COLO829 (cell line): ENCODE results near the gene MAFG.
"Not testable (repeated sequence)": the region's sequence is repeated elsewhere in the genome, so short reads cannot be mapped to it uniquely, and the experiment has no call there.

Experiments used
- DNase-seq: peaks from one replicate; pipeline ENCODE4 v3.0.0; 2012; ENCODE audit warnings: low spot score

The MAFG gene

DNA sequence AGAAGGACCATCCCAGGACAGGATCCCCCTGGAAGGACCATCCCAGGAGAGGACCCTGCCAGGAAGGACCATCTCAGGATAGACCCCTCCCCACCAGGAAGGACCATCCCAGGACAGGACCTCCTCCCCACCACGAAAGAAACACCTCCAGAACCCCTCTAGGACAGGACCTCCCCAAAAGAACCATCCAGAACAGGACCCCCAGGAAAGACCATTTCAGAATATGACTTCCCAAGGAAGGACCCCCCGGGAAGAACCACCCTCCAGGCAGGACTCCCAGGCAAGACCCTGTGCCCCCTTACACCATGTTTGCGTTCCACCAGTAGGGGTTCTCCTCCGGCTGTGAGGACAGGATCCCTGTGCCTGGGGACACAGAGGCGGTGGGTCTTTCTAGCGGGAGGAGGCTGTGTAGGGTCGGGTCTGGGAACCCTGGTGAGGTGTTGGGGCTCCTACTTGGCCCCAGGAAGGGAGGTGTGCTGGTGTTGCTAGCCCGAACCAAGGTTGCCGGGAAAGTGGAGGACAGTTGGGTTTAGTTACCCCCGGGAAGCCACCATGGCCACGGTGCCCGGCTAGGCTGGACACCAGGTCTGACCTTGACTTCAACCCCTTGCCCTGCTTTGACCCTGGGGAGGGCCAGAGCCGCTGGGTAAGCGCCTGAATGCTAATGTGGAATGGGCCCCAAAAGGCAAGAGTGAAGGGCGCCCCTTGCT, 31.3 kb upstream of the MAFG start:
- DNase-seq, result no peak

DNA sequence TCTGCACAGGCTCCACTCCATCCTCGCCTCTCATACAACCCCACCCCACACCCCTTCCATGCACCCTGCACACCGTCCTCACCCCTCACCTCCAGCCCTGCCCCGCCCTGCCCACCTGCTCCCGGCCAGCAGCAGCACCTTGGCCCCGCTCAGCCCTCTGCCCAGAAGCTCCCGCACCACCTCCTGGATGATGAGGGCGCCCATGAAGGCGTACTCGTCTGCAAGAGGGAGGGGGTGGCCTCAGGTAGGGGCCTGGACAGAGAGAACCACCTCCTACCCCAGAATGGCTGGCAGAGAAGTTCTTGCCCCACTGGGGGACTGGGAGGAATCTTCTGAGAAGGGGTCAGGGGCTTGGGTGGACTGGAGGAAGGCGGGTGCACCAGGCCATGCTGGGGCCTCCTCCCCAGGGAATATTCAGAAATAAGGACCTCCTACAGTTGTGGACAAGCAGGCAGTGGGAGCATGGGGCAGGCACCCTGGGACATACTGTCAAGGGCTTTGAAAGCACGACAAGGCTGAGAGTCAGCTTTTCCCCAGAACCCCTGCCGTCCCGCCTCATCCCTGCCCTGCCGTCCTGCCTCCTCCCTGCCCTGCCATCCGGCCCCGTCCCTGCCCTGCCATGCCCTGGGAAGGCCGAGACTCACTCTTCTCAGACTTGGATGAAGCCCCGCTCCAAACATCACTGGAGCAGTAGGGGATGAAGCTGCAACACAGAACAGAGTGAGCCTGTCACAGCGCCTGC, 30.3 kb upstream of the MAFG start:
- no peak for DNase-seq

DNA sequence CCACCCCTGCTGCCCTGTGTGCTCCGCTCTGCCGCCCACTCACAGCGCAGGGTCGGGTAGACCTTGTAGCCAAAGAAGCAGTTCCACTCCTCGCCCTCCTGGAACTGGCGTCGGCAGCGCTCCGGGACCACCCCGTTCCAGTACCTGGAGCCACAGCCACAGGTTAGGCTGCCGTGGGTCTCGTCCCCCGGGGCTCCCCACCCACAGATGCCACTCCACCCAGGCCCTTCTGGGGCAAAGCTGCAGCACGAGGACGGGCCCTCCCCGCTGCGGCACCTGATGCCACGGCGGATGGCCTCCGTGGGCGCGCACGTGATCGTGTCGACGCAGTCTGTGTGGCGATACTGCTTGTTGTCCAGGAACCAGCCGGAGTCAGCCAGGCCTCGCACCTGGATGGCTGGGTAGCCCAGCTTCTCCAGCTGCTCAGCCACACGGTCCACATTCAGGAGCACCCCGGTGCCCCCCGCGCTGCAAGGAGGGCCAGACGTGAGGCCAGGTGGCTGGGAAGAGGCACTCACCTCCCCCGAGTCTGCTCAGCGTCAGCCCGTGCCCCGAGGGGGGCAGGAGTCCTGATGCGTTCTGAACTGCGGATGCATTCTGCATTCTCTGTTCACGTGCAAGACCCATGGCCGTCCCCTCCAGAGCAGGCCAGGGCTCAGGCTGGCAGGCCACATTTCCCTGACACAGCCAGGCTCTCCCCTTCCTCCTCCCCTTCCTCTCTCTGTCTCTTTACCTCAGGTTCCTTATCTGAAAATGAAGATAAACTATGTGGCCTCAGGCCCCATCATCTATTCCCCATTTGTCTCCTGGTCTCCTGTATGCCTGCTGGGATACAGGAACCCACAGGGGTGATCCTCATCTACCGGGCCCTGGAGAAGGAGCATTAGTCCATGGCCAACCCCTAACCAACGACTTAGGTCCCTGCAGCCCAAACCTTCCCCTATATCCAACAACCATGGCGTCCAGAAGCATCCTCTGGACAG, 29.4 kb upstream of the MAFG start:
- no peak for DNase-seq

DNA sequence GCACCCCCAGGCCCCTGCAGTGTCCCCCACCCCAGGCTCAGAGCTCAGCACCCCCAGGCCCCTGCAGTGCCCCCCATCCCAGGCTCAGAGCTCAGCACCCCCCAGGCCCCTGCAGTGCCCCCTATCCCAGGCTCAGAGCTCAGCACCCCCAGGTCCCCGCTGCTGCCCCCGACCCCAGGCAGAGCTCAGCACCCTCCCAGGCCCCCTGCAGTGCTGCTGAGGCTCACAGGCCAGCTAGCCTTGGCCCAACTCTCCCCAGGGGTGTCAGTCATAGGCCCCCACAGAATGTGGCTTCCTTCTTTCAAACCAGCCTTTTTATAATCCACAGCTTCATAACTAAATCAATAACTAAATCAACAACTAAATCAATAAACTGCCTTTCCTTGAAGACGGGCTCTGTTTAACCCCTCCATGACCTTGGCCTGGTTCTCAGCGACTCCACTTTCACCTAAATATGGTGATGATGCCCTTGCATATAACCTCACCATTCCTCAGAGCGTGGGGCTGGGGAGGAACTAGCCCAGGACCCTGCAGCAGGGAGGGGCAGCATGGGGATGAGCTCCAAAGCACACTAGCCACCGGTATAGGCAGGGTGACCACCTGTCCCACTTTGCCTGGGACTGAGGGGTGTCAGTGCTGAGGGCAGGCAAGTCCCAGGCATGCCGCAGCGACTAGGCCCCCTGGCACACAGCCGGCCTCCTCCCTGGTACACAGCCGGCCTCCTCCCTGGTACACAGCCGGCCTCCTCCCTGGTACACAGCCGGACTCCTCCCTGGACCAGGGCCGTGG, 28.4 kb upstream of the MAFG start:
- DNase-seq, result no peak

DNA sequence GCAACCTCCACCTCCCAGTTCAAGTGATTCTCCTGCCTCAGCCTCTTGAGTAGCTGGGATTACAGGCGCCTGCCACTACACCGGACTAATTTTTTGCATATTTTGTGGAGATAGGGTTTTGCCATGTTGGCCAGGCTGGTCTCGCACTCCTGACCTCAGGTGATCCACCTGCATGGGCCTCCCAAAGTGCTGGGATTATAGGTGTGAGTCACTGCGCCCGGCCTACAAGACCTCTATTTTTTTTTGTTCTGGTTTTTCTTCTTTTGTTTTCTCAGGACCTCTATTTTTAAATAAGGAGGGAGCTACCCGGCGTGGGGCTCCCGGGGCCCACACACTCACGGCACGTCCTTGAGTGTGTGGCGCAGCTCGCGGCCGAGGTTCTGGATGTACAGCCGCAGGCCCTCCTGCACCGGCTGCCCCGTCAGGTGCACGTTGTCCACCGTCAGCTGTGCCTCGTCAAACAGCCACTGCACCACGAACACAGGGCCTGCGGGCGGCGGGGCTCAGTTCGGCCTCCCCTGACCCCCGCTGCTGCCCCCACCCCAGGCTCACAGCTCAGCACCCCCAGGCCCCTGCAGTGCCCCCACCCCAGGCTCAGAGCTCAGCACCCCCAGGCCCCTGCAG, 27.6 kb upstream of the MAFG start:
- no peak for DNase-seq

DNA sequence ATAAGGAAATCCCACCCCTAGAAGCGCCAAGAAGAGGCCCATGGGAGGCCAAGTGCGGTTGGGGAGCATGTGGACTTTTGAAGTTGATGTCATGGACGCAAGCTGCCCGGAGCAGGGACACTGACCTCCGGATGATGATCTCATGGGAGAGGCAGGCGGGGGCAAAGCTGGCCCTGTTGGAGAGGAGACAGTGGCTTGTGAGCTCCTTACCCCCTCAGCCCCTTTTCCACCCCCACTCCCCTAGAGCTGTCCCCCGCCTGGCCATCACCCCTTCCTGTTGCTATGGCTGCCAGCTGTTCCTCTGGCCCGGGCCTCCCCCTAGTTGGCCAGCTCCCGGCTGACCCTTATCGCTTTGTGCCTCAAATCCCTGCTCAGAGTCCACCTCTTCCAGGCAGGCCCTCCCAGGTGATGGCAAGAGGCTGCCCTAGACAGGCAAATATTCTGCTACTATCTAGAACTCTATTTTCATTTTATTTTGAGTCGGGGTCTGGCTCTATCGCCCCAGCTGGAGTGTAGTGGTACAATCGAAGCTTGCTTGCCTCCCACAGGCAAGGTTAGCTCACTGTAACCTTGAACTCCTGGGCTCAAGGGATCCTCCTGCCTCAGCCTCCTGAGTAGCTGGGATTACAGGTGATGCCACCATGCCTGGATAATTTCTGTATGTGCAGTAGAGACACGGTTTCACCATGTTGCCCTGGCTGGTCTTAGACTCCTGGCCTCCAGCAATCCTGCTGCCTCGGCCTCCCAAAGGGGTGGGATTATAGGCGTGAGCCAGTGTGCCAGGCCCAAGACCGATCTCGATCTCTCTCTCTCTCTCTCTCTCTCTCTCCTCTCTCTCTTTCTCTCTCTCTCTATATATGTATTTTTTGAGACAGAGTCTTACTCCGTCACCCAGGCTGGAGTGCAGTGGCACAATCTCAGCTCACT, 26.9 kb upstream of the MAFG start:
- no peak for DNase-seq

DNA sequence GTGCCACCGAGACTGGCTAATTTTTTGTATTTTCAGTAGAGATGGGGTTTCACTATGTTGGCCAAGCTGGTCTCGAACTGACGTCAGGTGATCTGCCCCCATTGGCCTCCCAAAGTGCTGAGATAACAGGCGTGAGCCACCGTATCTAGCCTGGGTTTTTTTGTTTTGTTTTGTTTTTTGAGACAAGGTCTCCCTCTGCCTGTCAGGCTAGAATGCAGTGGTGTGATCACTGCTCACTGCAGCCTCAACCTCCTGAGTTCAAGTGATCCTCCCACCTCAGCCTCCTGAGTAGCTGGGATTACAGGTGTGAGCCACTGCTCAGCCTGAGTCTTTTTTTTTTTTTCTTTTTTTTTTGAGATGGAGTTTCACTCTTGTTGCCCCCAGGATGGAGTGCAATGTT, 25.9 kb upstream of the MAFG start:
- DNase-seq, result not testable (repeated sequence)

DNA sequence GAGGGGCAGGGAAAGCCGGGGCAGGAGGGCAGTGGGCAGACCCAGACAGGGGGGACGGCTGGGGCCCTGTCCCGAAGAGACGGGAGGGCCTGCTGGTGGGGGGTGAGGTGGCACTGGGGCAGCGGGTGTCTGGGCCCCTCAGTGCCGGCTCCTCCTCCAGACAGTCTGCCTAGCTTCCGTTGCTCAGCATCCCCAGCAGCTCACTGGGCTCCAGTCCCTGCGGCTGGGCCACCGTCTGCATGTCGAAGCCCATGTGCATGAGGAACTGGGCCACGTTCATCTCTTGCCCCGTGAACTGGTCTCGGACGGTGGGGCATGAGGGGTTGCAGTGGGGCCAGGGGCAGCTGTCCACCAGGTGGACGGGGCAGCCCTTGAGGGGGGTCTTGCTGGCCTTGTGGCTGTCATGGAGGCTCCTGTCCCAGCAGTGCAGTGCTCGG, 25.3 kb upstream of the MAFG start:
- DNase-seq, result no peak

DNA sequence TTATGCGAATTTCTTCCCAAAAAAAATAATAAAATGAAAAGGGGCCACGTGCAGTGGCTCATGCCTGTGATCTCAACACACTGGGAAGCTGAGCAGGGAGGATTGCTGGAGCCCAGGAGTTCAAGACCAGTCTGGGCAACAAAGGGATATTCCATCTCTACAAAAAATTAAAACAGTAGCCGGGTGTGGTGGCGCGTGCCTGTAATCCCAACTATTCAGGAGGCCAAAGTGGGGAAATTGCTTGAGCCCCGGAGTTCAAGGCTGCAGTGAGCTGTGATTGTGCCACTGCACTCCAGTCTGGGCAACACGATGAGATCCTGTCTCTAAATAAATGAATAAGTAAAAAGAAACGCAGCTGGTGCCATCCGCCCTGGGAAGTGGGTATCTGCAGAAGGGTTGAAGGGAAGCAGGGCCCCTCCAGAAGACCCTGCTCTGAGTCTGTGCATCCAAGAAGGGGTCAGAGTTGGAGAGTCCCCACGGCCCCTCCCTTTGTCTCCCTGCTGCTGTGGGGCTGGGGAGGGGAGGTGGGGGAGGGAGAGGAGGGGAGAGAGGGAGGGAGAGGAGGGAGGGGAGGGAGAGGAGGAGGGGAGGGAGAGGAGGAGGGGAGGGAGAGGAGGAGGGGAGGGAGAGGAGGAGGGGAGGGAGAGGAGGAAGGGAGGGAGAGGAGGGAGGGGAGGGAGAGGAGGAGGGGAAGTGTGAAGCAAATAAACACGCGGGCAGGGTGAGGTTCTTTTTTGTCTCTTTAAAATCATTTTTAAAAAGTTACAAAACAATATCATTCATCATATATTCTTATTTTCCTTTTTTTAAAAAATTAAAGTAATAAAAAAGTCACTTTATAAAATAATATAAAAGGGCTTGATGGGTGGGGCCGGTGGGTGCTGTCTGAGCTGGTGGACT, 24.5 kb upstream of the MAFG start:
- no peak for DNase-seq

DNA sequence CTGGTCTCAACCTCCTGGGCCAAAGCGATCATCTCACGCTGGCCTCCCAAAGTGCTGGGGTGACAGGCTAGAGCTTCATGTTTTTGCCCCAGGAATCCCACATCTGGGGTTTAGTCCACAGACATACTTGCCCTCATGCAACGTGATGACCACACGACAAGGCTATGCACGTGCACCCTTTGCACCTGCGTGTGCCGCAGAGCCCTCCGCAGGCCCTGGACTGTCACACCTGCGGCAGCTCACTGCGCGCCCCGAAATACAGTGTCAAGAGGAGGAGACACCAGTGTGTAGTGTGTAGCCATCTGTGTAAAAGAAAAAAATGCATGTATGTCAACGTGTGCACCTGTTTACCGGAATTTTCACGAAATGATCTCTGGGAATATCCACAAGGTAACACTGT, 23.0 kb upstream of the MAFG start:
- no peak for DNase-seq

DNA sequence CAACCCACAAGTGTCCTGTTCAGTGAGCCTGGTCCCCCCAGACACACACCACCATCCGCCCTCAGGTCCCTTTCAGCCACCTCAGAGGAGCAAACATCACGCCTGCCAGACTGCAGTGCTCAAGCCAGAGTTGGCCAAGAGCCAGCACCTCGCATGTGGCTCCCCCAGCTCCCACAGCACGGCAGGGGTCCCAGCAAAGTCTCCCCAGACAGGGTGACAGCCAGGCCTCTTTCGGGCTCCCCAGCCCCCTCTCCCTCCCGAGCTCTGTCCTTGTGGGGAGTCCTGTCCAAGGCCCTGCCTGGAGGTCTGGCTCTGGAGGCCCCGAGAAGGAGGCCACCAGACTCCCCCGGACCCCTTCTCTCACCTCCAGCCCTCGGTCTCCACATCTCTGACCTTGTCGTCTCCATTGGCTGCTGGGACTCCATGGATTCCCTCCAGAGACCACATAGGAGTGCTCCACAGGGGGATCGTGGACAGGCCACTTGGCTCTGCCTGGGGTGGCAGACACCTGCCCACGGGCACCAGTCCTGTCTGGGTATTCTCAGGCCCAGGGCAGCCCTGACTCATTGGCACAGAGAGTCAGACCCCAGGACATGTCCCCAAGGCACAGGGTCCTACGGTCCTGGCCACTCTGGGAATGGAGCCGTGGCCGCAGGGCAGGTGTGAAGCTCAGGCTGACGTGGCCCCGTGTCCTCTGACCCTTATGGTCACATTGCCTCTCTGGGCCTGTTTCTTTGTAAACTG, 21.3 kb upstream of the MAFG start:
- DNase-seq, result no peak

DNA sequence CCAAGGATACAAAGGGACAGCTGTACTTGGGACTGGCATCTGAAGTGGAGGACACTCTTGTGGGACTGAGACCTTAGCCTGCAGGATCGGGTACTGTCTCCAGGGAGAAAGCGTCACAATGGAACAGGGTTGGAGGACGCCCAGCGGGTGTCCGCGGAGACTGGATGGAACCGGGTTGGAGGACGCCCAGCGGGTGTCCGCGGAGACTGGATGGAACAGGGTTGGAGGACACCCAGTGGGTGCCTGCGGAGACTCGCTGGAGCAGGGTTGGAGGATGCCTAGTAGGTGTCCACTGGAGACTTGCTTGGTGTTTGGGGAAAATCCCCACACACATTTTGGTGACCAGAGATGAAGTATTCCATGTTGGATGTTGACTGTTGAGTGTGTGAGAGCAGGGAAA, 19.7 kb upstream of the MAFG start, which contains the start of gene MYADML2:
Gene MYADML2 (minus strand): TSS at position 45 of the 400 bp plus-strand sequence. CDS start 5,492 bp downstream, outside the sequence.
- no peak for DNase-seq

DNA sequence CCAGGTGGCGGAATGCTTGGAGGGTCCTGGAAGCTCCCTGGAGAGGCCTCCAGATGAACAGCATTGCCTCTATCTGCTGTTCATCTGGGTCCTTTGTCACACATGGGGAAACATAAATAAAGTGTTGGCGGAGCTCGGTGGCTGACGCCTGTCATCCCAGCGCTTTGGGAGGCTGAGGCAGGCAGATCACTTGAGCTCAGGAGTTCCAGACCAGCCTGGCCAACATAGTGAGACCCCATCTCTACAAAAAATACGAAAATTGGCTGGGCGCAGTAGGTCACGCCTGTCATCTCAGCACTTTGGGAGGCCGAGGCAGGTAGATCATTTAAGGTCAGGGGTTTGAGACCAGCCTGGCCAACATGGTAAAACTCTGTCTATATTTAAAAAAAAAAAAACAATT, 17.3 kb upstream of the MAFG start:
- DNase-seq, result no peak

DNA sequence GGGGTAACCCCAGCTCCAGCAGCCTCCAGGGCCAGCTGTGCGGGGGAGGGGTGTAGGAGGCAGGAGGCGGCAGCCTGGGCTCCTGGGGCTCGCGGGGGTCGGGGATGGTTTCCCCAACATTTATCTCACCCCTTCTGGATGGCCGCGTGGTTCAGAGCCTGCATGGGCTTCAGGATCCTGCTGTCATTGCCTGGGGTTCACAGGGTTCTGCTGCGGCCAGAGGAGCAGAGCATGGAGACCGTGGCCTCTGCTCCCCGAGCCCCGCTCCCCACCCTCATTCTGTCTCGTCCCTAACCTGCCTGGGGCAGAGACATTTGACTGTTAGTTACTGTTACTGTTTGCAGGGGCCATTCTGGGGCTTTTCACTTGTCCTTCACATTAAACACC, 14.6 kb upstream of the MAFG start:
- no peak for DNase-seq

DNA sequence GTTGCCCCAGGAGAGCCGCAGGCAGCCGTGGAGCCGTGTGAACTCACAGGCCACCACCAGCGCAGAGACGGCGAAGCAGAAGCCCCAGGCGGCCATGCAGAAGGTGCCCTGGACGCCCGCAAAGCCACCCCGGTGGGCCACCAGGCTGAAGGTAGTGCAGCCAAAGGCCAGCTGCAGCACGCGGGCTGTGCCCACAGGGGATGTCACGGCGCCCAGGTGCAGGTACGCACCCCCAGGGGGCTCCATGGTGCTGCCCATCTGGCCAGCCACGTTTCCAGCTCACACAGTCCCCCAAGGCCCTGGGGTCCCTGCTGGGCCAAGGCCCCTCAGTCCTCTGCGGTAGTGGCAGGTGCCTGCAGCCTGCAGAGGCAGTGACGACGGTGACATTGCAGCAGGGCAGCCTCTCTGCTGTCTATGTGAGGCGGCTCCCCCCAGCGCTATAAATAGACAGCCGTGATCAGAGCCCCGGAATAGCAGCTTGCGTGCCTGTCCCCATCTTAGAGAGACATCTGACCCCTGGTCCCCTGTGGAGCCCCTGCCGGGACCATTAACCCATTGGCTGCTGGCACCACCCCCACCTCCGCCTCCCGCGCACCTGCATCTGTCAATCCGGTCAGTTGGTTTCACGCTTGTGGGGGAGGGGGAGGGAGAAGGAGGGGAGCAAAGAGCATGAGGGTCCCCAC, 14.1 kb upstream of the MAFG start:
- DNase-seq, result no peak

DNA sequence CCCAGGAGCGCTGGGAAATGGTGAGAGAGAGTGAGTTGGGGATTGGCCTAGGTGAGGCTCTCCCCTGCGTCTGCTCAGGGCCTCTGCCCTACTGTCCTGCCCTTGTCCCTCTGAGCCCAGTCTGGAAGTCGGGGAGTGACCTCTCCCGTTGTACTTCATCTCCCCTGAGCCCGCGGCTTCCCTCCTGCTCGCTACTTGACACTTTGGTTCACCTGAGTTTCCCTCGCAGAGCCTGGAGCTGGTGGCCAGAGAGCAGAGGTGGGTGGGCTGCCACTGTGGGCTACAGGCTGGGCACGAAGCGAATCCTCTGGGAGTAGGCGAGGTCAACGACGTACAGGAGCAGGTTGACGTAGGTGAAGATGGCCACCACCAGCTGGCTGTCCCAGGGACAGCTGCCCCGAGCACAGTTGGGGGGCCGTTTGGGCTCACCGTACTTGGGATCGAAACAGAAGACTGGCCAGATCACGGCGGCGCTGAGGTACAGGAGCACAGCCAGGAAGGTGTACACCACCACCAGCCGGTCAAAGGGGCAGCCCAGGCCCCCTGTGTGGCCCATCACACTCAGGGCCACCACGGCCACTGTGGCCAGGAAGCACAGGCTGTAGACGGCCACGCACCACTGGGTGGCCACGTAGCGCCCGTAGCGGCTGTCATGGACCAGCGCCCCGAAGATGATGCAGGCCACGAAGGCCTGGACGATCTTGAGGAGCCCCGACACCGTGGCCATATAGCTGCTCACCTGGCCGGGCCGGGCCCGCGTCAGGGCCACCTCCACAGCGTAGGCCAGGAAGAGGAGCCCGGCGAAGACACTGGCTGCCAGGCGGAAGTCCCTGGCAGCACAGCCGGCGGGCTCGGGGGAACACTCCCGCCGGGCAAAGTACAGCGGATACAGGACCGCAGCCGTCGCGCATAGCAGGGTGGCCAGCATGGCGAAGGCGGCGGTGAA, 13.3 kb upstream of the MAFG start:
- DNase-seq, result no peak
